GM12872 (cell line): Measurements from ENCODE around the gene AXIN1.

Experiments
- TF ChIP-seq, protein P1 (sequence below): IDR thresholded peaks from 3 replicates; pipeline ENCODE4 v1.5.1; 2011; ENCODE audit warnings: low read depth, mild to moderate bottlenecking, low read length, moderate library complexity; ENCODE audit not compliant: insufficient read depth

The AXIN1 gene

DNA sequence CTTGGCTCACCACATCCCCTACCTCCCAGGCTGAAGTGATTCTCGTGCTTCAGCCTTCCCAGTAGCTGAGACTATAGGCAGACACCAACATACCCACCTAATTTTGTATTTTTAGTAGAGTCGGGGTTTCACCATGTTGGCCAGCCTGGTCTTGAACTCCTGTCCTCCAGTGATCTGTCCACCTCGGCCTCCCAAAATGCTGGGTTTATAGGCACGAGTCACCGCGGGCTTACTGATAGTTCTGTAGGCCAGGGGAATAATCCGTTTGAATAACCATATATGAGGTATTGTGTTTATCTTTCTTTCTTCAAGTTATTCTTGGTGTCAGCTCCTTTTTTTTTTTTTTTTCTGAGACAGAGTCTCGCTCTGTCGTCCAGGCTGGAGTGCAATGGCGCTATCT is 110.2 kb downstream of the AXIN1 start:
- TF ChIP-seq, protein P1, sequence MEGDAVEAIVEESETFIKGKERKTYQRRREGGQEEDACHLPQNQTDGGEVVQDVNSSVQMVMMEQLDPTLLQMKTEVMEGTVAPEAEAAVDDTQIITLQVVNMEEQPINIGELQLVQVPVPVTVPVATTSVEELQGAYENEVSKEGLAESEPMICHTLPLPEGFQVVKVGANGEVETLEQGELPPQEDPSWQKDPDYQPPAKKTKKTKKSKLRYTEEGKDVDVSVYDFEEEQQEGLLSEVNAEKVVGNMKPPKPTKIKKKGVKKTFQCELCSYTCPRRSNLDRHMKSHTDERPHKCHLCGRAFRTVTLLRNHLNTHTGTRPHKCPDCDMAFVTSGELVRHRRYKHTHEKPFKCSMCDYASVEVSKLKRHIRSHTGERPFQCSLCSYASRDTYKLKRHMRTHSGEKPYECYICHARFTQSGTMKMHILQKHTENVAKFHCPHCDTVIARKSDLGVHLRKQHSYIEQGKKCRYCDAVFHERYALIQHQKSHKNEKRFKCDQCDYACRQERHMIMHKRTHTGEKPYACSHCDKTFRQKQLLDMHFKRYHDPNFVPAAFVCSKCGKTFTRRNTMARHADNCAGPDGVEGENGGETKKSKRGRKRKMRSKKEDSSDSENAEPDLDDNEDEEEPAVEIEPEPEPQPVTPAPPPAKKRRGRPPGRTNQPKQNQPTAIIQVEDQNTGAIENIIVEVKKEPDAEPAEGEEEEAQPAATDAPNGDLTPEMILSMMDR, result no peak

DNA sequence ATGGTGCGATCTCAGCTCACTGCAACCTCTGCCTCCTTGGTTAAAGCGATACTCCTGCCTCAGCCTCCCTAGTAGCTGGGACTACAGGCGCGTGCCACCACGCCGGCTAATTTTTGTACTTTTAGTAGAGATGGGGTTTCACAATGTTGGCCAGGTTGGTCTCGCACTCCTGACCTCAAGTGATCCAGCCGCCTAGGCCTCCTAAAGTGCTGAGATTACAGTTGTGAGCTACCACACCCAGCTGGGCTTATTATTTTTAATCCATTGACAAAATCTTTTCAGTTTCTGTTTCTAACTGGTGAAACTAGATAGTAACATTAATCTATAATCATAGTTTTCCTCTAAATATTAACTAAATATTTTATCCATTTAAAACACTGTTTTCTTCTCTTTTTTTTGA is 112.0 kb downstream of the AXIN1 start:
- TF ChIP-seq, protein P1, result no peak

DNA sequence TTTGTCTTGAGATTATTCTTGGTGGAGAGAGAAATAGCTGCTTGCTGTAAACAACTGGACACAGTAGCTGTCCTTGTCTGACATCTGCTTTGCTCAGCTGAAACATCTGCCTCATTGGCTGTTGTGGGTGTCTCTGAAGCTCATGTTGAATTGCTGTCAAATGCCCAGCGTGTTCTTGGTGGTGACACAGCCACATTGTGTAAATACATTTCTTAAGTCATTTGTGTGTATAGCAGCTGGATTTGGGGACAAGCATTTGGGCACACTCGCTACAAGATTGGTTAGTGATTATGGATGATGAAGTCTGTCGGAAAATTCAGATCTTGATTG is 112.6 kb downstream of the AXIN1 start:
- TF ChIP-seq, protein P1, result no peak
